Body of pancreas (tissue), 4 donors: ENCODE measurements around the gene TMPRSS9. TPM values are rescaled to one million over a fixed set of nuclear protein-coding genes. Genes with fewer than 3 reads are reported as not detected.

Experiments
- ATAC-seq: fragments of 150-250 bp; one replicate; pipeline ENCODE4 v1.9.1; 2016
- DNase-seq, 4 donors: peaks; one replicate each; pipeline ENCODE4 v3.0.0-alpha.2; 2019
- H3K27ac ChIP-seq, 4 donors: fragments of 200-600 bp; sonication (generic); 1 replicate in 3 of 4; 2 replicates in 1 of 4; pipeline versions ENCODE4 v1.5.1 to v1.6.1; 2016 to 2019; ENCODE audit warnings: mild to moderate bottlenecking in 1 of 4, mixed read lengths in 1 of 4, moderate library complexity in 1 of 4
- H3K27me3 ChIP-seq, 2 donors: fragments of 200-600 bp; sonication (generic); one replicate each; pipeline ENCODE4 v1.6.0; 2016; ENCODE audit warnings: mild to moderate bottlenecking in 1 of 2
- H3K36me3 ChIP-seq, 2 donors: fragments of 200-600 bp; sonication (generic); replicated peaks in 1 of 2; 2 replicates each; pipeline ENCODE4 v1.5.1; 2016; ENCODE audit warnings: low read depth in 2 of 2; ENCODE audit not compliant: insufficient read depth in 1 of 2
- H3K4me1 ChIP-seq: fragments of 200-600 bp; sonication (generic); one replicate; pipeline ENCODE4 v1.6.0; 2016
- H3K4me3 ChIP-seq, 2 donors: fragments of 200-600 bp; sonication (generic); 1 replicate in 1 of 2; 2 replicates in 1 of 2; pipeline ENCODE4 v1.5.1; 2016 to 2019
- H3K9me3 ChIP-seq, 3 donors: fragments of 200-600 bp; sonication (generic); 1 replicate in 2 of 3; 2 replicates in 1 of 3; pipeline ENCODE4 v1.5.1; 2016
- CTCF ChIP-seq, 7 experiments: fragments of 450-650 bp in 4 of 7; fragments of 200-600 bp in 3 of 7; sonication (generic) in 3 of 7; IDR thresholded peaks; one replicate each; pipeline ENCODE4 v1.5.1; 2016 to 2019; ENCODE audit warnings: antibody characterized with exemption in 7 of 7
- POLR2A ChIP-seq, 3 donors: fragments of 450-650 bp; IDR thresholded peaks; one replicate each; pipeline ENCODE4 v1.6.1; 2016; ENCODE audit warnings: antibody characterized with exemption in 3 of 3, mild to moderate bottlenecking in 2 of 3
- WGBS, 2 donors: methylation state at CpG; one replicate each; pipeline ENCODE4 v1.1.5; 2017; 5-methylcytosine and 5-hydroxymethylcytosine counted together
- intact Hi-C: fragments of 100-400 bp; cut with DNase I; formaldehyde crosslinking; loops from one replicate; pipeline ENCODE4 v1.15.1; 2023
- total RNA-seq, 2 donors: library from RNA; depleted of rRNA; stranded (reverse); fragments of >200 nt; gene quantifications; one replicate each; pipeline ENCODE4 v1.1.0, GENCODE V29; 2016

TMPRSS9 gene
- total RNA-seq, 2 donors from 2014 or later, result not detected

DNA sequence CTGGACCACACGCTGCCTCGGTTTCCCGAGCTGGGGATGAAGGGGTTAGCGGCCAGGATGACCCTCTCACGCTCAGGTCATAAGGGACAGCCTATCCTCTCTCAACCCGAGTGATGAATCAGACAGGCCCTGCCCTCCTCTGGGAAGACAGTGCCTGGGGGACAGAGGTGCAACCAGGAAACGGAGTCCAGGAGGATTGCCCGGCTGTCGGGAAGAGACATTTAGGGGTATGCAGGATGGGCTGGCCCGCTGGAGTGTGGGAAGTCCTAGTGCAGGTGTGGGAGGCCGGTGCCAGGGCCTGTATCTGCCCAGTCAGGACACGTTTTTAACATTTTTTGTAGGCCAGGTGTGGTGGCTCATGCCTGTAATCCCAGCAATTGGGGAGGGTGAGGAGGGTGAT lies 40.0 kb upstream of the TMPRSS9 start:
- Histone ChIP-seq H3K4me1 (no peaks in the 10 kb centered on the region), H3K27me3 (no peaks in the 10 kb centered on the region), H3K27ac (no peak overlapping the region), H3K9me3 (no peaks in the 10 kb centered on the region), H3K36me3 (peaks cover 0 to 2% of the 10 kb centered on the region in 2 donors), H3K4me3 (no peak overlapping the region)
- DNase-seq (no peak), ATAC-seq (no peak)
- no peak for TF ChIP-seq POLR2A (IDR thresholded peaks at IDR 0.05)
- TF ChIP-seq CTCF (IDR thresholded peaks at IDR 0.05), result no peak
- intact Hi-C loops, result no loop called here
- 78% methylated on average over 9 to 12 of the region's 12 CpGs for WGBS, 2 donors

- TF ChIP-seq POLR2A (IDR thresholded peaks at IDR 0.05) (no peak), CTCF (IDR thresholded peaks at IDR 0.05) (no peak)
- DNase-seq (no peak), ATAC-seq (no peak)
- peaks cover 0 to 2% of the 10 kb centered on the region in 2 donors for H3K36me3 ChIP-seq
- H3K9me3 ChIP-seq, result no peaks in the 10 kb centered on the region
- WGBS, 2 donors, result 80 to 90% methylated on average over 11 to 12 of the region's 12 CpGs
- intact Hi-C loops, result no loop called here
- no peaks in the 10 kb centered on the region for H3K27me3 ChIP-seq
- H3K4me1 ChIP-seq, result no peaks in the 10 kb centered on the region
- H3K27ac ChIP-seq, result no peak overlapping the region
- no peak overlapping the region for H3K4me3 ChIP-seq
These were observed 39.1 kb upstream of the TMPRSS9 start for GRCh38 chr19:2320939-2321338.

DNA sequence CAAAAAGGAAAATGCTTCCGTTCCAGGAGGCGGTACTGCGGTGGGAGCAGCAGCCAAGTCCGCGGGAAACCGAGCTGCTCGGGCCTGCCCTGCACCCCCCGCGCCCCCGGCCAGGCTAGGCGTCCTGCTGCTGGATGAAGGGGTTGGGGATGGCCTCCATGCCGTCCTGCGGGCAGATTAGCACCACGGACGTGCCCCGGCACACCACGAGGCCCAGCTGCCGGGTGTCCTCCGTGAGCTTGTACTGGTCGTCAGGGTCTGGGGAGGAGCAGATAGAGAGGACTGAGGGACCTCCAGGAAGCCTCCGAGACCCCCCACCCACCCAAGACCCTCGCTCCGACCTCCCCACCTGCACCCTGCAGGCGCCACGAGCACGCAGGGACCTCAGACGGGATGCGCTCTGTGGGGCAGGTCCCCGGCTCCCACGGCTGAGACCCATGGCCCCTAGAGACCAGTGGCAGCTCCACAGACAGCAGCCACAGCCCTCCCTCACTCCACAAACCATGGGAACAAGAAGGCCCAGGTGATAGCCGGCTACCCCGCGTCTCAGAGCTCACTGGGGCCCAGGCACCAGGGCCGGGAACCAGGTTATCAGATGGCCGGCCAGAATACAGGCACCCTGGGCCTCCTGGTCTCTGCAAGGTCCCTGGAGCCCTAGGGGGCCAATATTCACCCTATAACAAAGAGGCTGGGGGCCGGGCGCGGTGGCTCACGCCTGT lies 38.3 kb upstream of the TMPRSS9 start:
- Histone ChIP-seq H3K9me3 (no peaks in the 10 kb centered on the region), H3K27me3 (no peaks in the 10 kb centered on the region), H3K27ac (no peak overlapping the region), H3K4me3 (no peak overlapping the region), H3K4me1 (peaks cover 4% of the 10 kb centered on the region), H3K36me3 (peaks cover 0 to 2% of the 10 kb centered on the region in 2 donors)
- DNase-seq (no peak), ATAC-seq (no peak)
- WGBS, 2 donors, result 91 to 95% methylated on average over 17 to 39 of the region's 39 CpGs
- no peak for TF ChIP-seq POLR2A (IDR thresholded peaks at IDR 0.05)
- no peak for TF ChIP-seq CTCF (IDR thresholded peaks at IDR 0.05)
- intact Hi-C loops, result no loop called here

GRCh38 chr19:2323707-2324106 lies 36.4 kb upstream of the TMPRSS9 start:
- 87 to 96% methylated on average over 13 to 14 of the region's 19 CpGs for WGBS, 2 donors
- TF ChIP-seq CTCF (IDR thresholded peaks at IDR 0.05), result no peak
- TF ChIP-seq POLR2A (IDR thresholded peaks at IDR 0.05), result no peak
- DNase-seq, result no peak
- H3K9me3 ChIP-seq, result no peaks in the 10 kb centered on the region
- H3K36me3 ChIP-seq, result peaks cover 0 to 2% of the 10 kb centered on the region in 2 donors
- H3K4me3 ChIP-seq, result no peak overlapping the region
- no peaks in the 10 kb centered on the region for H3K27me3 ChIP-seq
- H3K4me1 ChIP-seq, result peaks cover 16% of the 10 kb centered on the region
- intact Hi-C loops, result no loop called here
- no peak overlapping the region for H3K27ac ChIP-seq
- ATAC-seq, result no peak
